ENCODE data around the gene BTNL9. TPM values are rescaled to one million over a fixed set of nuclear protein-coding genes. Genes with fewer than 3 reads are reported as not detected.

Gene BTNL9
- polyA plus RNA-seq, 1 donor from 2014 or later = 13.9 TPM

DNA sequence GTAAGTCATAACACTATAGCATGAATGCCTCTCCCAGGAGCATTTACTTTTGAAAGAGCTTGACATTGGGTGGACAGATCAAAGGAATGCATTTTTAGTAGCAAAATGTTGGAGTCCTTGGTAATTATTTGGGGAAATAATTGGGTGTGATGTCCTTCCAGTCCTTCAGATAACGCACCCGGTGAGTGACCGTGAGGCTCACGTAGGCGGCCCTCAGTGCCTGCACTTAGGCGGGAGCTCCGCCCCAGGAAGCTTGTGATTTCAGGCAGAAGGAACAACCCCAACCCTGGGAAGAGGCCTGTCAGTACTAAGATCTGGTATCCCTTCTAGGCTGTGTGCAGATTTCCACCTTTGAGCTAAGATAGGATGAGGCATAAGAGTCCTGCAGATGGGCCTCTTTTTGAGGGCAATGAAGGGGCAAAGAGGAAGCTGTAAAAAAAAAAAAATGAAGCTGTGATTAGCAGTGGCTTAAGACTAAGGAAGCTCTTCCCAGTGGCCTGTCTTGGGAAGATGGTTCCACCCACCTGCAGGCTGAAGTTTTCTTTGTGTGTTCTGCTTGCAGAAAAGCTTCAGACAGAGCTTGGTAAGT lies 14.9 kb downstream of the BTNL9 start:
- H3K36me3 ChIP-seq (ENCODE audit: insufficient read depth, low read length) = no peaks in the 10 kb centered on the region
- H3K4me3 ChIP-seq (ENCODE audit: low read length) = no peak overlapping the region
- H2AFZ ChIP-seq (ENCODE audit: low read depth, low read length) = no peak overlapping the region
- no peaks in the 10 kb centered on the region for H3F3A ChIP-seq (ENCODE audit: insufficient read depth, low read length, poor library complexity, severe bottlenecking)
- H3K27me3 ChIP-seq (ENCODE audit: insufficient read depth, low read depth, low read length) = peaks cover 96% of the 10 kb centered on the region
- no peaks in the 10 kb centered on the region for H4K20me1 ChIP-seq (ENCODE audit: insufficient read depth)
- no peaks in the 10 kb centered on the region for H3K9me2 ChIP-seq (ENCODE audit: insufficient read depth, low read length)
- H3K79me2 ChIP-seq (replicated peaks; ENCODE audit: insufficient read depth, low read length) = no peaks in the 10 kb centered on the region
- TF ChIP-seq POLR2AphosphoS5 (IDR thresholded peaks at IDR 0.05) = no peak
- TF ChIP-seq, protein P1, sequence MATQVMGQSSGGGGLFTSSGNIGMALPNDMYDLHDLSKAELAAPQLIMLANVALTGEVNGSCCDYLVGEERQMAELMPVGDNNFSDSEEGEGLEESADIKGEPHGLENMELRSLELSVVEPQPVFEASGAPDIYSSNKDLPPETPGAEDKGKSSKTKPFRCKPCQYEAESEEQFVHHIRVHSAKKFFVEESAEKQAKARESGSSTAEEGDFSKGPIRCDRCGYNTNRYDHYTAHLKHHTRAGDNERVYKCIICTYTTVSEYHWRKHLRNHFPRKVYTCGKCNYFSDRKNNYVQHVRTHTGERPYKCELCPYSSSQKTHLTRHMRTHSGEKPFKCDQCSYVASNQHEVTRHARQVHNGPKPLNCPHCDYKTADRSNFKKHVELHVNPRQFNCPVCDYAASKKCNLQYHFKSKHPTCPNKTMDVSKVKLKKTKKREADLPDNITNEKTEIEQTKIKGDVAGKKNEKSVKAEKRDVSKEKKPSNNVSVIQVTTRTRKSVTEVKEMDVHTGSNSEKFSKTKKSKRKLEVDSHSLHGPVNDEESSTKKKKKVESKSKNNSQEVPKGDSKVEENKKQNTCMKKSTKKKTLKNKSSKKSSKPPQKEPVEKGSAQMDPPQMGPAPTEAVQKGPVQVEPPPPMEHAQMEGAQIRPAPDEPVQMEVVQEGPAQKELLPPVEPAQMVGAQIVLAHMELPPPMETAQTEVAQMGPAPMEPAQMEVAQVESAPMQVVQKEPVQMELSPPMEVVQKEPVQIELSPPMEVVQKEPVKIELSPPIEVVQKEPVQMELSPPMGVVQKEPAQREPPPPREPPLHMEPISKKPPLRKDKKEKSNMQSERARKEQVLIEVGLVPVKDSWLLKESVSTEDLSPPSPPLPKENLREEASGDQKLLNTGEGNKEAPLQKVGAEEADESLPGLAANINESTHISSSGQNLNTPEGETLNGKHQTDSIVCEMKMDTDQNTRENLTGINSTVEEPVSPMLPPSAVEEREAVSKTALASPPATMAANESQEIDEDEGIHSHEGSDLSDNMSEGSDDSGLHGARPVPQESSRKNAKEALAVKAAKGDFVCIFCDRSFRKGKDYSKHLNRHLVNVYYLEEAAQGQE (IDR thresholded peaks at IDR 0.05; ENCODE audit: borderline replicate concordance) = no peak
- TF ChIP-seq SMC3 (conservative IDR thresholded peaks at IDR 0.05; ENCODE audit: poor library complexity) = no peak
- TF ChIP-seq, protein P2, sequence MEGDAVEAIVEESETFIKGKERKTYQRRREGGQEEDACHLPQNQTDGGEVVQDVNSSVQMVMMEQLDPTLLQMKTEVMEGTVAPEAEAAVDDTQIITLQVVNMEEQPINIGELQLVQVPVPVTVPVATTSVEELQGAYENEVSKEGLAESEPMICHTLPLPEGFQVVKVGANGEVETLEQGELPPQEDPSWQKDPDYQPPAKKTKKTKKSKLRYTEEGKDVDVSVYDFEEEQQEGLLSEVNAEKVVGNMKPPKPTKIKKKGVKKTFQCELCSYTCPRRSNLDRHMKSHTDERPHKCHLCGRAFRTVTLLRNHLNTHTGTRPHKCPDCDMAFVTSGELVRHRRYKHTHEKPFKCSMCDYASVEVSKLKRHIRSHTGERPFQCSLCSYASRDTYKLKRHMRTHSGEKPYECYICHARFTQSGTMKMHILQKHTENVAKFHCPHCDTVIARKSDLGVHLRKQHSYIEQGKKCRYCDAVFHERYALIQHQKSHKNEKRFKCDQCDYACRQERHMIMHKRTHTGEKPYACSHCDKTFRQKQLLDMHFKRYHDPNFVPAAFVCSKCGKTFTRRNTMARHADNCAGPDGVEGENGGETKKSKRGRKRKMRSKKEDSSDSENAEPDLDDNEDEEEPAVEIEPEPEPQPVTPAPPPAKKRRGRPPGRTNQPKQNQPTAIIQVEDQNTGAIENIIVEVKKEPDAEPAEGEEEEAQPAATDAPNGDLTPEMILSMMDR (IDR thresholded peaks at IDR 0.05; ENCODE audit: poor library complexity, severe bottlenecking) = no peak
- no peak for TF ChIP-seq RAD21 (conservative IDR thresholded peaks at IDR 0.05)
- no peak for TF ChIP-seq TAF1 (IDR thresholded peaks at IDR 0.05; ENCODE audit: low read depth)
- TF ChIP-seq EP300 (conservative IDR thresholded peaks at IDR 0.05; ENCODE audit: poor library complexity, severe bottlenecking) = no peak
- no peak for TF ChIP-seq MXI1 (conservative IDR thresholded peaks at IDR 0.05; ENCODE audit: poor library complexity, severe bottlenecking)
- TF ChIP-seq EZH2 (IDR thresholded peaks at IDR 0.05; ENCODE audit: borderline replicate concordance, insufficient read depth, low read length, poor library complexity, severe bottlenecking) = no peak
- H3K9me3 ChIP-seq (ENCODE audit: low read length) = no peaks in the 10 kb centered on the region
- H3K4me2 ChIP-seq (ENCODE audit: low read length) = no peak overlapping the region
- H3K9ac ChIP-seq (ENCODE audit: low read length) = no peak overlapping the region
- H3K27ac ChIP-seq (ENCODE audit: low read length) = no peak overlapping the region

DNA sequence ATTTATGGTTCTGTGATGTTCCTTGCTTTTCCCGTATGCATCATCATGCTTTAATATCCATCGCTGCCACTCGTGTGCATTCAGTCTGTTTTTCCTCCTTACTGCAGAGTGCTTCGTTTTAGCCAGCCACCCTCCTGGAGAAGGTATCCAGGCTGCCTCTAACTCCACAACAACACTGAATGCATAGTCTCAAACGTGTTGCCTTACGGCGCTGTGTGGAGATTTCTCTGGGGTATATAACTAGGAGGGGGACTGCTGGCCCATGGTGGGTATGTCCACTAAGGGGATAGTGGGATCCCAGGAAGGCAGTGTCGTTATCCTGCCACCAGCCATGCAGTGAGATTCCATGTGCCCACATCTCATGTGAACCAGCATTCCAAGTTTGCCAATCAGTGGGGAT lies 16.4 kb downstream of the BTNL9 start:
- Histone ChIP-seq H3K9me2 (ENCODE audit: insufficient read depth, low read length) (no peaks in the 10 kb centered on the region), H3F3A (ENCODE audit: insufficient read depth, low read length, poor library complexity, severe bottlenecking) (no peaks in the 10 kb centered on the region), H4K20me1 (ENCODE audit: insufficient read depth) (no peaks in the 10 kb centered on the region), H3K27ac (ENCODE audit: low read length) (no peak overlapping the region), H2AFZ (ENCODE audit: low read depth, low read length) (no peak overlapping the region), H3K4me2 (ENCODE audit: low read length) (no peak overlapping the region), H3K27me3 (ENCODE audit: insufficient read depth, low read depth, low read length) (peaks cover 98% of the 10 kb centered on the region), H3K9me3 (ENCODE audit: low read length) (no peaks in the 10 kb centered on the region), H3K9ac (ENCODE audit: low read length) (no peak overlapping the region), H3K4me3 (ENCODE audit: low read length) (no peak overlapping the region), H3K79me2 (replicated peaks; ENCODE audit: insufficient read depth, low read length) (no peaks in the 10 kb centered on the region), H3K36me3 (ENCODE audit: insufficient read depth, low read length) (no peaks in the 10 kb centered on the region)
- TF ChIP-seq MXI1 (conservative IDR thresholded peaks at IDR 0.05; ENCODE audit: poor library complexity, severe bottlenecking) = no peak
- no peak for TF ChIP-seq TAF1 (IDR thresholded peaks at IDR 0.05; ENCODE audit: low read depth)
- TF ChIP-seq EZH2 (IDR thresholded peaks at IDR 0.05; ENCODE audit: borderline replicate concordance, insufficient read depth, low read length, poor library complexity, severe bottlenecking) = no peak
- no peak for TF ChIP-seq EP300 (conservative IDR thresholded peaks at IDR 0.05; ENCODE audit: poor library complexity, severe bottlenecking)
- TF ChIP-seq, protein P2 (IDR thresholded peaks at IDR 0.05; ENCODE audit: poor library complexity, severe bottlenecking) = no peak
- no peak for TF ChIP-seq SMC3 (conservative IDR thresholded peaks at IDR 0.05; ENCODE audit: poor library complexity)
- no peak for TF ChIP-seq POLR2AphosphoS5 (IDR thresholded peaks at IDR 0.05)
- TF ChIP-seq RAD21 (conservative IDR thresholded peaks at IDR 0.05) = no peak
- TF ChIP-seq, protein P1 (IDR thresholded peaks at IDR 0.05; ENCODE audit: borderline replicate concordance) = no peak

All from neural cell (in vitro differentiated cells).